ENCODE measurements around the gene INKA1. TPM values are rescaled to one million over a fixed set of nuclear protein-coding genes. Genes with fewer than 3 reads are reported as not detected.

INKA1 gene
- 11.5 TPM for total RNA-seq

DNA sequence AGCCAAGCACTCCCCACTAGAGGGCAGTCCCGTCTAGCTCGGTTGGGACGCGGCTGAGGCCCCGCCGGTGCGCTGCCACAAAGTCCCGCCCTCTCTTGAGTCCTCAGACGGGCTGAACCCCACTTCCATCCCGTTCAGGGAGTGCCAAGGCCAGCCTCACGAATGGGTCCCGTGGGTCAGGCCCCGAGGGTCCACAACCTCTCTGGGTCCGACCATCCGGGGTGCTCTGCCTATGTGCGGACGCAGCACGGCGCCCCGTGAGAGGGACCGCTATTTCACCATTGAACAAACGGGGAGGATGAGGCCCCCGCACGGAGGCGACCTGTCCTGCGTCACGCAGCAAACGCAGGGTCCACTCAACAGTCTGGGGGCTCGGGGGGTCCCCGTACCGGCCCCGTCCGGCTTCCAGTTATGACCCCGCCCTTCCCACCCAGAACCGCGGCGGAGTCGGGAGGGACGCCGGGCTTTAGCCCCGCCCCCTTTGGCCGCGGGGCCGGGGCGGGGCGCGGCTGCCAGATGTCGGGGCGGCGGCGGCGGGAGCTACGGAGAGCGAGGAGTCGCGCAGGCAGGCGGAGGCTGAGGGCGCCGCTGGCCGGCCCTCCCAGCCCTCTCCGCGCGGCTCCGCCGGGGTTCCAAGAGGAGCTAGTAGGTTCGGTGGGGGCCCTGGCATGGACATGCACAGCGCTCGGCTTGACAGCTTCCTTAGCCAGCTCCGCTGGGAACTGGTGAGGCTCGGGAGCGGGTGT lies at the start of gene INKA1:
INKA1 (plus strand) TSS at position 543 of the 746 bp plus-strand sequence; CDS start at position 675, 132 bp downstream.
- no peaks in the 10 kb centered on the region for H3K27me3 ChIP-seq (ENCODE audit: control insufficient read depth in 3 of 3, insufficient read depth in 3 of 3, low read length in 3 of 3)
- H3K27ac ChIP-seq (ENCODE audit: low read depth, low read length) = peak within 1 kb of the TSS; percentile 89
- H3K4me1 ChIP-seq (ENCODE audit: control insufficient read depth in 3 of 3, insufficient read depth in 3 of 3, low read length in 3 of 3) = peaks cover 44 to 46% (median 44%) of the 10 kb centered on the region in 3 donors
- no peaks in the 10 kb centered on the region for H3K9me3 ChIP-seq (ENCODE audit: control insufficient read depth in 3 of 3, low read length in 3 of 3)
- H3K4me3 ChIP-seq (ENCODE audit: low read length in 3 of 3) = peak within 1 kb of the TSS; percentile 86 to 94 (median 93)
- peak within 1 kb of the TSS; percentile 81 to 87 (median 82) for H3K9ac ChIP-seq (ENCODE audit: low read depth in 1 of 3, low read length in 3 of 3)
- no peaks in the 10 kb centered on the region for H3K36me3 ChIP-seq (ENCODE audit: control insufficient read depth in 3 of 3, insufficient read depth in 3 of 3, low read length in 3 of 3)

DNA sequence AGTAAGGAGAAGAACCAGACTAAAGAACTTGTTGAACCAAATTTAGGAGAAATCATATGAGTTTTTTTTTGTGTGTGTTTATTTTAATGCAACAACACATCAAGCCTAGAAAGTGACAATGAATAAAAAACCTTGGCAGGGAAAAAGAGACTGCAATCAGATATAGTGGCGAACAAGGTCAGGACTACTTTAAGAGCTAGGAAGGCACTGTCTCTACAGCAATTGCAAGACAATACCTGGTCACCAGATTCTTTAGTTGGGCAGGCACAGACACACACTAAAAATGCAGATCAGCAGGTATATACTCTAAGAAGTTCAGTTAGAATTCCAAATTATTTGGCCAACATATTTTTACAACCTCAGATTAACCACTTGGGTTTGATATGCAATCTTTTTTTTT lies 48.5 kb upstream of the INKA1 start:
- H3K4me1 ChIP-seq (ENCODE audit: control insufficient read depth in 3 of 3, insufficient read depth in 3 of 3, low read length in 3 of 3) = peaks cover 5 to 12% (median 12%) of the 10 kb centered on the region in 3 donors
- no peak overlapping the region for H3K27ac ChIP-seq (ENCODE audit: low read depth, low read length)
- no peaks in the 10 kb centered on the region for H3K9me3 ChIP-seq (ENCODE audit: control insufficient read depth in 3 of 3, low read length in 3 of 3)
- peak overlapping the region in 1 of 3 donors; percentile 16 for H3K9ac ChIP-seq (ENCODE audit: low read depth in 1 of 3, low read length in 3 of 3)
- peaks cover 0 to 2% (median 0%) of the 10 kb centered on the region in 3 donors for H3K36me3 ChIP-seq (ENCODE audit: control insufficient read depth in 3 of 3, insufficient read depth in 3 of 3, low read length in 3 of 3)
- no peaks in the 10 kb centered on the region for H3K27me3 ChIP-seq (ENCODE audit: control insufficient read depth in 3 of 3, insufficient read depth in 3 of 3, low read length in 3 of 3)
- H3K4me3 ChIP-seq (ENCODE audit: low read length in 3 of 3) = no peak overlapping the region

DNA sequence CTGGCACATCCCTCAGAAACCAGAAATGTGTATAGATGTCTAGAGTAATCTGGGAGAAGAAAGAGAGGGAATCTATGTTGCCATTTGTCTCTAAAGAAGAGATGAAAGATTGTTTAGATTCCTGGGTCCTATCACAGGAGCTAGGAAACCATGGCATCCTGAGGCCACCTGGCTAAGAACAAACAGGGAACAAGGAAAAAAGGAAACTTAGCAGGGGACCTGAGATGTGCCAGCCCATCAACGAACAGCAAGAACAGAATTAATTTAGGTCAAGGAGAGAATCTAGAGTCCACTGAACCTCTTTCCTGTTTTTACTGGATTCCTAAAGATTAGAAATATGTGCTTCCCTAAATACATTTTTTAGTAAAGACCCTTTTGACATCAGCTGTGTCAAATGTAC lies 47.0 kb upstream of the INKA1 start:
- Histone ChIP-seq H3K27ac (ENCODE audit: low read depth, low read length) (no peak overlapping the region), H3K36me3 (ENCODE audit: control insufficient read depth in 3 of 3, insufficient read depth in 3 of 3, low read length in 3 of 3) (no peaks in the 10 kb centered on the region), H3K27me3 (ENCODE audit: control insufficient read depth in 3 of 3, insufficient read depth in 3 of 3, low read length in 3 of 3) (no peaks in the 10 kb centered on the region), H3K4me3 (ENCODE audit: low read length in 3 of 3) (no peak overlapping the region), H3K4me1 (ENCODE audit: control insufficient read depth in 3 of 3, insufficient read depth in 3 of 3, low read length in 3 of 3) (peaks cover 5 to 12% (median 7%) of the 10 kb centered on the region in 3 donors), H3K9ac (ENCODE audit: low read depth in 1 of 3, low read length in 3 of 3) (no peak overlapping the region), H3K9me3 (ENCODE audit: control insufficient read depth in 3 of 3, low read length in 3 of 3) (no peaks in the 10 kb centered on the region)

DNA sequence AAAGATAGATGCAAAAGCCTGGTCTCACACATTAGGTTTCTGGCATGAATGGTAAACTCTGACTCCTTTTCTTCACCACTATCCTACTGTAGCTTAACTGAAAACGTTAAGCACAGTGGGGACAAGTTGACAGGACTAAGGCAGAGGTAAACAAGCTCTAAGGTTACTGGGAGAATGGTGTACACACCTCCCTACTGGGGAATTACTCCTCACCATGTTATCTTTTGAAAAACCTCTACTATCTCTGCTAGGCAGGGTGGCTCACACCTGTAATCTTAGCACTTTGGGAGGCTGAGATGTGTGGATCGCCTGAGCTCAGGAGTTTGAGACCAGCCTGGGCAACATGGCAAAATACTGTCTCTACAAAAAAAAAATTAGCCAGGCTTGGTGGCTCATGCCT lies 45.9 kb upstream of the INKA1 start:
- no peaks in the 10 kb centered on the region for H3K27me3 ChIP-seq (ENCODE audit: control insufficient read depth in 3 of 3, insufficient read depth in 3 of 3, low read length in 3 of 3)
- no peak overlapping the region for H3K4me3 ChIP-seq (ENCODE audit: low read length in 3 of 3)
- no peaks in the 10 kb centered on the region for H3K36me3 ChIP-seq (ENCODE audit: control insufficient read depth in 3 of 3, insufficient read depth in 3 of 3, low read length in 3 of 3)
- no peak overlapping the region for H3K9ac ChIP-seq (ENCODE audit: low read depth in 1 of 3, low read length in 3 of 3)
- H3K9me3 ChIP-seq (ENCODE audit: control insufficient read depth in 3 of 3, low read length in 3 of 3) = no peaks in the 10 kb centered on the region
- H3K27ac ChIP-seq (ENCODE audit: low read depth, low read length) = no peak overlapping the region
- peaks cover 5 to 12% (median 7%) of the 10 kb centered on the region in 3 donors for H3K4me1 ChIP-seq (ENCODE audit: control insufficient read depth in 3 of 3, insufficient read depth in 3 of 3, low read length in 3 of 3)

DNA sequence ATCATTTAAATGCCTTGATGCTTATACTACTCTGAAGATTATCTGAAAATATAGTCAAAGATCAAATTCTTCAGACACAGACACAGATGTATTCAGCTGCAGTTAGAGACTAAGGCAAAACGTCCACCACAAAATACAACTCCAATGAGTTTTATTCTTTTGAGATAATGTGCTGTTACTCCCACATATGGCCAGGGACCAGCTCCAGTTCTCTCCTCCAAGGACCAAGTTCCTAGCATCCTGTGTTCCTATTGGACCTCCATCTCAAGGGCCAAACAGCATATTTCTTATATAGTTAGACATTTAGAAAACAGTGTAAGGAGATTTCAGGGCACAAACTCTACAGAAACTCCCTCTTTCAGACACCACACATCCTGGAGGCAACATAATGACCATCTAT lies 43.8 kb upstream of the INKA1 start:
- H3K27ac ChIP-seq (ENCODE audit: low read depth, low read length) = no peak overlapping the region
- H3K4me1 ChIP-seq (ENCODE audit: control insufficient read depth in 3 of 3, insufficient read depth in 3 of 3, low read length in 3 of 3) = peaks cover 5 to 11% (median 7%) of the 10 kb centered on the region in 3 donors
- H3K9me3 ChIP-seq (ENCODE audit: control insufficient read depth in 3 of 3, low read length in 3 of 3) = no peaks in the 10 kb centered on the region
- no peaks in the 10 kb centered on the region for H3K36me3 ChIP-seq (ENCODE audit: control insufficient read depth in 3 of 3, insufficient read depth in 3 of 3, low read length in 3 of 3)
- H3K9ac ChIP-seq (ENCODE audit: low read depth in 1 of 3, low read length in 3 of 3) = no peak overlapping the region
- no peak overlapping the region for H3K4me3 ChIP-seq (ENCODE audit: low read length in 3 of 3)
- no peaks in the 10 kb centered on the region for H3K27me3 ChIP-seq (ENCODE audit: control insufficient read depth in 3 of 3, insufficient read depth in 3 of 3, low read length in 3 of 3)

DNA sequence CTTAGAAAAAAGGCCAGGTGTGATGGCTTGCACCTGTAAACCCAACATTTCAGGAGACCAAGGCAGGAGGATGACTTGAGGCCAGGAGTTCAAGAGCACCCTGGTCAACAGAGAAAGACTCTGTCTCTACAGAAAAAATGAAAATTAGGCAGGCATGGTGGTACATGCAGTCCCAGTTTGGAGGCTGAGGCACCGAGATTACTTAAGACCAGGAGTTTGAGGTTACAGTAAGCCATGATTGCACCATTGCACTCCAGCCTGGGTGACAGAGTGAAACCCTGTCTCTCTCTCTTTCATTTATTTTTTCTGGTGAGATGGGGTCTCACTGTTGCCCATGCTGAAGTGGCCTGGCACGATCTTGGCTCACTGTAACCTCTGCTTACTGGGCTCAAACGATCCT lies 41.4 kb upstream of the INKA1 start:
- Histone ChIP-seq H3K36me3 (ENCODE audit: control insufficient read depth in 3 of 3, insufficient read depth in 3 of 3, low read length in 3 of 3) (no peaks in the 10 kb centered on the region), H3K4me1 (ENCODE audit: control insufficient read depth in 3 of 3, insufficient read depth in 3 of 3, low read length in 3 of 3) (peaks cover 0 to 5% (median 5%) of the 10 kb centered on the region in 3 donors), H3K4me3 (ENCODE audit: low read length in 3 of 3) (no peak overlapping the region), H3K9ac (ENCODE audit: low read depth in 1 of 3, low read length in 3 of 3) (no peak overlapping the region), H3K9me3 (ENCODE audit: control insufficient read depth in 3 of 3, low read length in 3 of 3) (no peaks in the 10 kb centered on the region), H3K27ac (ENCODE audit: low read depth, low read length) (no peak overlapping the region), H3K27me3 (ENCODE audit: control insufficient read depth in 3 of 3, insufficient read depth in 3 of 3, low read length in 3 of 3) (no peaks in the 10 kb centered on the region)

DNA sequence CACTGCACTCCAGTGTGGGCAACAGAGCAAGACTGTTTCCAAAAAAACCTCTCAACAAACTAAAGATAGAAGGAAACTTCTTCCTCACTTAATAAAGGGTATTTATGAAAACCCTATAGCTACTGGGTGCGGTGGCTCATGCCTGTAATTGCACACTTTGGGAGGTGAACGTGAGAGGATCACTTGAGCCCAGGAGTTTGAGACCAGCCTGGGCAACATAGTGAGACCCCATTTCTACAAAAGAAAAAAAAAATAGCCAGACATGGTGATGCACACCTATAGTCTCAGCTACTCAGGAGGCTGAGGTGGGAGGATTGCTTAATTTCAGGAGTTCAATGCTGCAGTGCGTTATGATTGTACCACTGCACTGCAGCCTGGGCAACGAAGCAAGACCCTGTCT lies 39.1 kb upstream of the INKA1 start:
- Histone ChIP-seq H3K9ac (ENCODE audit: low read depth in 1 of 3, low read length in 3 of 3) (no peak overlapping the region), H3K4me1 (ENCODE audit: control insufficient read depth in 3 of 3, insufficient read depth in 3 of 3, low read length in 3 of 3) (no peaks in the 10 kb centered on the region), H3K4me3 (ENCODE audit: low read length in 3 of 3) (no peak overlapping the region), H3K27me3 (ENCODE audit: control insufficient read depth in 3 of 3, insufficient read depth in 3 of 3, low read length in 3 of 3) (no peaks in the 10 kb centered on the region), H3K9me3 (ENCODE audit: control insufficient read depth in 3 of 3, low read length in 3 of 3) (no peaks in the 10 kb centered on the region), H3K27ac (ENCODE audit: low read depth, low read length) (no peak overlapping the region), H3K36me3 (ENCODE audit: control insufficient read depth in 3 of 3, insufficient read depth in 3 of 3, low read length in 3 of 3) (no peaks in the 10 kb centered on the region)

DNA sequence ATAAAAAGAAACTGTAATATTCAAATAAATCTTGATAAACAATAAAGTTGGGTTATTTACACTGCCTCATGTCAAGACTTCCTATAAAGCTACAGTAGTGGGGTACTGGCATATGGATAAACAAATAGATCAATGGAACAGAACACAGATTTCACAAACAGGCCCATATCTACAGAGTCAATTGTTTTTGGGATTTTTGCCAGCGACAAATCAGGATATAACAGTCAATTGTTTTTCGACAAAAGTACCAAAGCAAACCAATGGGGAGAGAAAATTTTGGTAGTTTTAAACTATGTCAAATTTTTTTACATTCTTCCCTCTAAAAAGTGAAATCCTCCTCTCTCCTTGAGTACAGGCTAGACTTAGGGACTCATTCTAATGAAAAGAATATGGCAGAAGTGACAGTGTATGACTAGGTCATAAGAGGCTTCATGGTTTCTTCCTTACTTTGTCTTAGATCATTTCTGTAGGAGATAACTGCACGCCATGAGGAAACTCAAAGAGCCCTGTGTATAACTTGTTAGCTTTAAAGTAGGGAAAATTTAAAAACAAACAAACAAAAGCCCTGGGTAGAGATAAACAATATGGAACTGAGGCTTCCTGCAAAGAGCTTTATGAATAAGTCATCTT lies 33.7 kb upstream of the INKA1 start:
- Histone ChIP-seq H3K4me1 (ENCODE audit: control insufficient read depth in 3 of 3, insufficient read depth in 3 of 3, low read length in 3 of 3) (no peaks in the 10 kb centered on the region), H3K36me3 (ENCODE audit: control insufficient read depth in 3 of 3, insufficient read depth in 3 of 3, low read length in 3 of 3) (no peaks in the 10 kb centered on the region), H3K4me3 (ENCODE audit: low read length in 3 of 3) (no peak overlapping the region), H3K27me3 (ENCODE audit: control insufficient read depth in 3 of 3, insufficient read depth in 3 of 3, low read length in 3 of 3) (no peaks in the 10 kb centered on the region), H3K9me3 (ENCODE audit: control insufficient read depth in 3 of 3, low read length in 3 of 3) (no peaks in the 10 kb centered on the region), H3K27ac (ENCODE audit: low read depth, low read length) (no peak overlapping the region), H3K9ac (ENCODE audit: low read depth in 1 of 3, low read length in 3 of 3) (no peak overlapping the region)

DNA sequence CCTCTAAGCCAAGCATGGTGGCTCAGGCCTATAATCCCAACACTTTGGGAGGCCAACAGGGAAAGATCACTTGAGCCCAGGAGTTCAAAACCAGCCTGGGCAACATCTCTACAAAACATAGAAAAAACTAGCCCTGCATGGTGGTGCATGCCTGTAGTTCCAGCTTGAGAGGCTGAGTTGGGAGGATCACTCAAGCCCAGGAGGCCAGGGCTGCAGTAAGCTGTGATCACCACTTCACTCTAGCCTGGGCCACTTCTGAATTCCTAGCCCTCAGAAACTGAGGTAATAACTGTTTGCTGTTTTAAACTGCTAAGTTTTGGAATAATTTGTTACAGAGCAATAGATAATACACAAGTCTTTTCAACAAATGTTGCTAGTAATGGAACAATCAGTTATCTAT lies 33.1 kb upstream of the INKA1 start:
- H3K9me3 ChIP-seq (ENCODE audit: control insufficient read depth in 3 of 3, low read length in 3 of 3) = no peaks in the 10 kb centered on the region
- no peak overlapping the region for H3K4me3 ChIP-seq (ENCODE audit: low read length in 3 of 3)
- H3K9ac ChIP-seq (ENCODE audit: low read depth in 1 of 3, low read length in 3 of 3) = no peak overlapping the region
- no peak overlapping the region for H3K27ac ChIP-seq (ENCODE audit: low read depth, low read length)
- no peaks in the 10 kb centered on the region for H3K36me3 ChIP-seq (ENCODE audit: control insufficient read depth in 3 of 3, insufficient read depth in 3 of 3, low read length in 3 of 3)
- H3K27me3 ChIP-seq (ENCODE audit: control insufficient read depth in 3 of 3, insufficient read depth in 3 of 3, low read length in 3 of 3) = no peaks in the 10 kb centered on the region
- no peaks in the 10 kb centered on the region for H3K4me1 ChIP-seq (ENCODE audit: control insufficient read depth in 3 of 3, insufficient read depth in 3 of 3, low read length in 3 of 3)

DNA sequence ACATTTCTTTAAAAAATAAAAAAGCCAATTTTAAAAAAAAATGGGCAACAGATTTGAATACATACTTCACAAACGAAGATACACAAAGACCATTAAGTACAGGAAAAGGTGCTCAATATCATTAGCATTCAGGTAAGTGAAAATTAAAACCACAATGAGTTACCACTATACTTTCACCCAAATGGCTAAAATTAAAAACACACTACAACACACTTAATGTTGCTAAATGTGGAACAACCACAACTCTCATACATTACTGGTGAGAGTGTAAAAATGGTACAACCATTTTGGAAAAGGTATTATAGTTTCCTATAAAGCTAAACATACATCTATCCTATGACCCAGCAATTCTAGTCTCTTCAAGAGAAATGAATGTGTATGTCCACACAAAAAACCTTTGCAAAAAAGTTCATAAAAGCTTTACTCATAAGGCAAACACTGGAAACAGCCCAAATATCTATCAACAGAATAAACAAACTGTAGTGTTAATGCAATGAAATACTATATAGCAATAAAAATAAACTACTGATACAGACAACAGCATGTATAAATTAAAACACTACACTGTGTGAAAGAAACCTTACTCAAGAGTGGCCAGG lies 31.6 kb upstream of the INKA1 start:
- no peak overlapping the region for H3K4me3 ChIP-seq (ENCODE audit: low read length in 3 of 3)
- no peaks in the 10 kb centered on the region for H3K9me3 ChIP-seq (ENCODE audit: control insufficient read depth in 3 of 3, low read length in 3 of 3)
- H3K27ac ChIP-seq (ENCODE audit: low read depth, low read length) = no peak overlapping the region
- no peaks in the 10 kb centered on the region for H3K27me3 ChIP-seq (ENCODE audit: control insufficient read depth in 3 of 3, insufficient read depth in 3 of 3, low read length in 3 of 3)
- peaks cover 0 to 6% (median 0%) of the 10 kb centered on the region in 3 donors for H3K4me1 ChIP-seq (ENCODE audit: control insufficient read depth in 3 of 3, insufficient read depth in 3 of 3, low read length in 3 of 3)
- no peaks in the 10 kb centered on the region for H3K36me3 ChIP-seq (ENCODE audit: control insufficient read depth in 3 of 3, insufficient read depth in 3 of 3, low read length in 3 of 3)
- no peak overlapping the region for H3K9ac ChIP-seq (ENCODE audit: low read depth in 1 of 3, low read length in 3 of 3)

All from skeletal muscle tissue (tissue), 4 donors.